GM19467 (cell line): ENCODE results near the gene SAP30BP.

Experiments
- ATAC-seq: cut with Tn5 transposase; IDR thresholded peaks from one replicate; pipeline ENCODE4 v1.9.1; 2021; ENCODE audit warnings: mild to moderate bottlenecking, moderate library complexity; ENCODE audit not compliant: unreplicated experiment

Gene SAP30BP

DNA sequence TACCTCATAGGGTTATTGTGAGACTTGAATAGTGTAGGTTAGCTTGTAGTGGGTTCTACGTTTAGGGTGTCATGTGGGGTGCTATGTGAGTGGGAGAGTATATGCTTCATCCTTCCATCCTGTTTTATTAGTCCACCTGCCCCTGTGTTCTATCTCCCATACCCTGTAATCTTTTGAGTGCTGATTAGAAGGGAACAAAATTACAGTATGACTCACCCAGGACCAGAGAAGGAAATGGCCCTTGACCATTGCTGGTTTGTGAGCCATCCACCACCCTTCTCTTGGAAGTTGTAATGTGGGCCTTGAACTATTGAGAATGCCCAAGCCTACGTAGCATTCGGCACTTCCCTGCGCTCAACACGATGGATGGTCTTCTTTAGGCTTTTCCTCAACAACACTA lies 17.1 kb downstream of the SAP30BP start:
- ATAC-seq: no peak

DNA sequence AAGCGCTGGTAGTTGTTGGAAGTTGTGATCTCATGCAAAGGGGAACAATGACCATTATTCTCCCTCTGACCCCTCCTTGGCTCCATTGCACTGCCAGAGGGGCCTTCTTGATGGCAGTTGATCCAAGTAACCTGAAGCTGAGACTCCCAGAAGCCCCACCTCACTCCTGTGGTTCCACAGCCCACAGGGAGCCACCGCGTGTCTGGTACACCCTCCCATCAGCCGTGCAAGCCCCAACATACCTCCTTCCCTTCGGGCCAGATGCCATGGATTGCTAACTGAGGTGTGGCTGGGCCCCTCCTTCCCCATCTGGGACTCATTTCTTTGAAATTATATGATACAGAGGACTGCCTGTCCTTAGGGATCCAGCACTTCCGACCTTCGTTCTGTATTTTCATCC lies 17.8 kb downstream of the SAP30BP start:
- ATAC-seq: no peak

DNA sequence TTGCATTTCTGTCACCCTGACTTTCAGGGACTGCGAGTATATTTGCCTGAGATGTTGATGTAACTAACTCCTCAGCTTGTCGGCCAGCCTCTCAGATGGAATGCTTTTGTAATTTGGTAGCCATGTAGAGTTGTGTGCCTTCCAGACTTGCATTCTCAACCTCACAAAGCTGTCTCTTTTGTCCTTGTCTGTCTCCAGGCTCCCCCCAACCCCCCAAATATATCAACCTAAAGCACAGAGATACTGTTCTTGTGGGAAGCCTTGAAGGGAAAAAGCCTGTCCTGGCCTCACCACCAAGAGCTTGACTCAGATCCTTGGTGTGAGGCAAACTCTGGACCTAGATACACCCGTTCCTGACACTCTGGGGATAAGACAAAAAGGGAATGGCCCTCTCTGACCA lies 18.4 kb downstream of the SAP30BP start:
- ATAC-seq: no peak

DNA sequence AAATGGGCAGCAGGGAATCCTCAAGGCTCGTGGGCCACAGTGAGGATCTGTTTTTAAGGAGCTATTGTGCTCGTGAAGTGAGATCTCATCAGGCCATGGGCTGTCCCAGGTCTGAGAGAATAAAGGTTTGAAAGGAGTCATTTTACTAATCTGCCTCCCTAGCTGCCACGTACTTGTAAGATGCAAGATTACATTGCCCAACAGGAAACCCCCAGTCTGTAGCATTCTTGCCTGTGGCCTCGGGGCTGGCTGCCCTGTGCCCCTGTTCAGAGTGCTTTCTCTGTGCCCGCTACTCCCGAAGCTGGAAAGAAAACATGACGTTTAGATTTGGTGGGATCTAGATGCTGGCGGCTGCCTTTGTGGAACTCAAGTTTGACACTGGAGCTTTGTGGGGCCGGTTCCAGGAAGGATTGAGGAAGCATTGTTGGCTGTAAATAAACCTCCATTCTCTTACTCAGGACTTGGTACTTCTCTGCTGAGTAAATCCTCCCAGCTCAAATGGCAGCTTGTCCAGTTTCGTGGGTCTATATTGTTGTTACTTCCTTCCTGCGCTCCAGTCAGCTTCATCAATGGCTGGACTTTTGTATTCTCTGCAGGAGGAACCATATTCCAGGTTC lies 21.2 kb downstream of the SAP30BP start:
- no peak for ATAC-seq

DNA sequence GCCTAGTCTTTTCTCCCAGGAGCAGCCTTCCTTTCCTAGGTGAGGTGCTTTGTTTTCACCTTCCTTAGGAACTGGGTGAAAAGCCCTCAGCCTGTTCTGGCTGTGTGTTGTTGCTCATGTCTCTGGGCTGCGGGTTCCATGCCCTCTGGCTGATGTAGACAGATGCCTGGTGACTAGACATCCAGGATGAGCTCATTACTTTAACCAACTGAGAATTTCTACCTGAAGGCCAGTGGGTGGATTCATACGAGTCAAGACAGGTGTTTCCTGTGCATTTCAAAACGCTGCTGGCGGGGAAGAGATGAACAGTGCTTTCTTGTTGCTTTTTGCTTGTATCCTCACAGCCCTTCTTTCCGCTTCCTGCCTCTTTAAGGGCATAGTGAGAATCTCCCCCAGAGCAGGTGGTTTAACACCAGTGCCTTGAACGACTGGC lies 22.3 kb downstream of the SAP30BP start:
- ATAC-seq: no peak

DNA sequence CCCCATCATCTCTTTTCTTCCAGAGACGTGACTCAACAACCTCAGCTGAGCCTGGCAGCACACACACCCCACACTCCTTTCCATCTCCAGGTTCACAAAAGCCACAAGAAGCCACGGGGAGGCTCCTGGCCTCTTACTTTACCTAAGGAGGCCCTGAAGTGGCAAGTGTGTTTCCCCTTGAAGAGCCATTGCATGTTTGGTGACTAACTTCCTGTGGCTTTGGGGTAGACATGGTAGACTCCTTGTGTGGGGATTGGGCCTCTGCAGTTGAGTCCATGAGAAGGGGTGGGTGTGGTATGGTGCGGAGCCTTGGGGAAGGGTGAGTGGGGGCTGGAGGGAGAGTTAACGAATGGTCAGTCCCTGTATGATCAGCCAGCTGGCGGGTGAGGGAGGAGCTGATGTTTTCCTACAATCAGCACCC lies 24.2 kb downstream of the SAP30BP start:
- ATAC-seq: no peak

DNA sequence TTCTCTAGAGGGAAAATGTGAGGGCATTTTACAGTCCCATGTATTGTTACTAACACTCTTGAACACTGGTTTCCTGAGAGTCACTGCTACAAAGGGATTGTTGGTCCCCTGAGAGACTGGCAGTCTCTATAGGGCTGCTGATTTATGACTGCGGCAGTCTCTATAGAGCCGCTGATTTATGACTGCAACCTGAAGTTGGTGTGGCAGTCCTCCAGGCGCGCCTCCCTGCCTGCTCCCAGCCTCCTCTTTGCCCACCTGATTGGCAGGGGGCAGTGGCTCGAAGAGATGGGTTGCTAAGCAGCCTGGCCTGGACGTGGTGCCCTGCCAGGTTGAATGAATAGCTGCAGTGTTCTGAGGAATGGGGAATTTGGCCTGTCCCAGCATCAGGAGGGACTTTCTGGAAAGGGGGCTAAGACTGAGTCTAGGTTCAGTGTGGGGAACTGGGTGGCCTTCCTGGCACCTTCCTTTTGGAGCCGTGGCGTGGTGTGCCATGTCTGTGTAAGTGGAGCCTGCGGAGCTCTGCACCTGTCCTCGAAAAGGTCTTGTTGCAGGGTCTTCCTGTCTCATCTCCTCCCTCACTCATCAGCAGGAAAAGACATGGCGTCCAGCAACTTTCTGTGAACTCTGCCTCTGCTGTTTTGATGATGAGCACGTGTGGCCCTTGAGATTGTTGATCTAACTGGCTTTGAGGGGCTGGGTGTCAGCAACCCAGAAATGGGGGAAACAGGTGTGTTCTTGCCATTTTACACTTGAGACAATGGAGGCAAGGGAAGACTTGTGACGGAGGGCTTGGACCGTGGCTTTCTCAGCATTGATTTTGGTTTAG lies 24.9 kb downstream of the SAP30BP start:
- ATAC-seq: no peak

DNA sequence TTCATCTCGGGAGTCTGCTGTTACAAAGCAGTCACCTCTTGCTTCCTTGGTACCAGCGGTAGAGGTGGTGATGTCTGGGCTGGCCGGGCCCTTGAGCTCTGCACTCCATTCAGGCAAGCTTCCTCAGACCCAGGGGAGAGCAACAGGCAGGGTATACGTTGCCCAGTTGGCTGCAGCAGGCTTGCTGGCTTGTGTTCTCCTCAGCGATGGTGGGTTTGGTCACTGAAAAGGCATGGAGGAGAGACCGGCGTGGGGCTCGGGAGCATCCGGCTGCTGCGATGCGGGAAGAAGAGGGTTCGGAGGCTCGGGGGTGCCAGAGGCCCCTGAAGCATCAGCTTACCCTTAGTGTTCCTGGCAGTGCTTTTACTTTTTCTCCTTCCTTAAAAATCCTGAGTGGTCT lies 25.8 kb downstream of the SAP30BP start:
- no peak for ATAC-seq

DNA sequence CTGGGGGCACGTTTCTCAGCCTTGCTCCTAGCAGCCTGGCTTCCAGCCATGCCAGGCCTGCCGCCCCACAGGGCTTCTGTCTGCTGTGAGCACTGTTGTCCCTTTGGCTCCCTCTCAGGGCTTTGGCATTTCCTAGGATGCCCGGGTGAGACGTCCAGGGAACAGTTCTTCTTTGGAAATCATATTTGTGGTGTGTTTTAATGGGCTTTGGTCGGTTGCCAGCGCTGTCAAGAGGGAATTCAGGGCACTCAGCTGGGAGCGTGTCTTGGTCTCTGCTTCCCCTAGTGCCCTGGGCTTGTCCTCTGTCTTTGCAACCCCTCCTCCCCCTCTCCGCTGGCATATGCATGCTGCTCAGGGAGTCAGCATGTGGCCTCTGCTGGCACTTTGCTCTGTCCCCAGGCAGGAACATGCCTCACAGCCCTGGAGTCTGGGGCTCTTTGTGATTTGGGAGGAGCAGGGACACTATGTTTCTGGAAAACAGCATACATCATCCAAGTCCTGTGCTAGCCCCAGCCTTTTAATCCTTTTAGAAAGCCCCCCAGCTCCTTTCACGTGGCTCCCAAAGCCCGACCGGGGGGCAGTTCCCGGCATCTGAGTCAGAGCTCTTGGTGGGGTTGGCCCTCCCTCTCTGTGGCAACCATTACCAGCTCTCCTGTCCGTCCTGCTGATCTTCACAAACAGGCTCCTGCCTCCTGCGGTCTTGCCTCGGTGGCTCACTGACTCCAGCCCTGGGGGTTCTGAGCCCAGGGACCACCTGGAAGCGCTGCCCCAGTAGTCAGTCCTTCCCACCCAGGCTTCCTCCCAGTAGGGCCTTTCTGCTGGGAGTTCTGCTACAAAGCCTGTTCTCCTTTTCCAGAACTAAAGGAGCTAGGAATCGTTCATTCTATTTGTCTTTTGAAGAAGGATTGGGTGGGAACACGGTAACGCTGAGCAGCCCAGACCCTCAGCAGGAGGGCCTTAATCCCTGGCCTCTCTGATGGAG lies 26.7 kb downstream of the SAP30BP start:
- no peak for ATAC-seq

DNA sequence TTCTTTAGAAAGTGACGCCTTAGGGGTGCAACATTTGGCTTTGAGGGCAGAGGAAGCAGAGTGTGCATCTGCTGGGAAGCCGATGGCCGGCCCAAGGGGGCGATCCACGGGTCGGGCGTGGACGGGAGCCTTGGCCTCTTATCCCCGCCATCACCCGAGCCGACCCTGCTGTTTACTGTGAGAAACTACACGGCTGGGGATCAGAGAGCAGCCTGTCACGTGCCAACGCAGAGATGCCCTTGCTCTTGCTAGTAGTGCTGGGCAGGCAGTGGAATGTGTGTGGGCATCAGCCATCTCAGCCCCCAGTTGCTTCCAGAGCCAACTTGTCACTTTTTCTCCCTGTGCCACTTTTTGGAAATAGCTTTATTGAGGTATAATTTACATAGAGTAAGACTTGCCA lies 27.4 kb downstream of the SAP30BP start:
- ATAC-seq: no peak

DNA sequence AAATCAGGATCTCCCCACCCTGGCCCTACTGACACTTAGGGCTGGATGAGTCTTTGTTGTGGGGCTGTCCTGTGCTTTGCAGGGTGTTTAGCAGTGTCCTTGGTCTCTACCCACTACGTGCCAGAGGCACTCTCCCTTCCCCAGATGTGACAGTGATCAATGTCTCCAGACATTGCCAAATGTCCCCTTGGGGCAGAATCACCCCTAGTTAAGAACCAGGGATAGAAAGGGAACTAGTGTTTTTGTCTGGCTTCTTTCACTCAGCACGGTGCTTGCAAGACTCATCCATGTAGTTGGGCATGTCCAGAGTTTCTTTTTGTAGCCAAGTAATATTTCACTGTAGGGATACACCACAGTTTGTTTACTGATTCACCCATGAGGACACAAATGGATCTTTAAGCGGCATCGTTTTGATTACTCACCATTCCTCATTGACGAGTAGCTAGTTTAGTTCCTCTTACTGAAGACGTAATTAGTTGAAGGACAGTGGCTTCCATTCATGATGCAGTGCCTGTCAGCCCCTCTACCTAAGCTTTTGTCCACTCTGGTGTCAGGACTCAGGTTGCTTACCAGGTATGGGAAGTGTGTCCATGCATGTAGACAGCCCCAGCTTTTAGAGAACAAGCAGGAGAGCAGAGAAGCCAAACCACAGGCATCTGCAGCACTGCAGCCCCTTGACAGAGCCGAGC lies 28.1 kb downstream of the SAP30BP start:
- ATAC-seq: no peak

DNA sequence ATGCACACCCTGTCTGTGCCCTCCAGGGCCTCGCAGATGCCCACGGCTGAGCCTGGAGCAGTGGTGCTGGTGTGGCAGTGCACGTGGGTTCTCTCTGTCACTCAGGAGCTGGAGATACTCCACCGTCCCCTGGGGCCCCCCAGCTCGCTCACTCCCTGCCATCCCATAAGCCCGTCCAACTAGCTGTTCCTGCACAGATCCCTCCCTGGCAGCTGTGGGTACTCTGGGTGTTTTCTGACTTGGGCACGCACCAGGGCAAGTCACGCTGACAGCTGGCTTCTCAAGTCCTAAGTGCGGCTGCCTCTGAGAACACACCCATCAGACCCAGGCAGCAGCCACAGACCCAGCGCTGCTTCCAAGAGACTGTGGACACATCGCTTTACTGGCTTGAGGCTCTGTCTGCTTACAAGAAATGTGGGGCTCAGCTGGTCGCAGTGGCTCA lies 28.7 kb downstream of the SAP30BP start:
- no peak for ATAC-seq

DNA sequence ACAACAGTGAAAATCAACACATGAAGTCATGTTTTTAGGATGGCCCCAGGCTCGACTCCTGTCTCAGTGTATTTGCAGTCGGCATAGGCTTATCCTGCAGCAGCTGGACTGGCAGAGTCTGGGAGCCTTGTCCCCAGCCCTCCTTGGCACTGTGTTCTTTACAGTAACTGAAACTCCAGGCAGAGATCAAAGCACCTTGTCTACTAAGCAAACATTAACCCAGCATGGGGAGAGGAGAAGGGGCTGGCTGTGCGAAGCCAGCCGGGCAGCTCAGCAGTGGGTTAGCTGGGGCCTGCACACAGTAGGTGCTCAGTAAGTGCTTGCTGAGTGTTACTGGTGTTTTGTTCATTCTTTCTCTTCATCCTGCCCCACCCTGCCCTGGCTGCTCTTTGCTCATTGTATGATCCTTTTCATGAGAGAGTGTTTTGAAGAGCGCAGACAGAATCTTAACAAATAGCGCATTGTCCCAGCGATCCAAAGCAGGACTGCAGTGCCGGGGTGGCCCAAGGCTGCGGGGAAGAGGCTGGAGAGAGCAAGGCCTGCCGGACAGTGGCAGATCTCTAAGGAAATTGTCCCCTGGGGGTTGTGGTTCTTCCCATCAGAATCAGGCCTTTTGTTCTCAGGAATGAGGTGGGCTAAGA lies 30.6 kb downstream of the SAP30BP start:
- ATAC-seq: no peak

DNA sequence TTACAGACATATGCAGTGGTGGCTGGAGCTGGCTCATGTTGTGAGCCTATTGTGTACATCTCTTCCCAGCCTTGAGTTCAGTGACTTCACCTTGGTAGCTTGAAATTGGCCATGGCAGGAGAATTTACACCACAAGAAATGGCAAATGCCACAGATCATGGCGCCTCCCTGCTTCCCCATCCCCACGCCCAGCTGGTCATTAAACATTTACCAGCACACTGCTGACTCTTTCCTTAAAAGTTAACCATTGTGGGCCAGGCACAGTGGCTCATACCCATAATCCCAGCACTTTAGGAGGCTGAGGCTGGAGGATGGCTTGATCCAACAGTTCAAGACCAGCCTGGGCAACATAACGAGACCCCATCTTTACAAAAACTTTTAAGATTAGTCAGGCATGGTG lies 31.5 kb downstream of the SAP30BP start:
- no peak for ATAC-seq

DNA sequence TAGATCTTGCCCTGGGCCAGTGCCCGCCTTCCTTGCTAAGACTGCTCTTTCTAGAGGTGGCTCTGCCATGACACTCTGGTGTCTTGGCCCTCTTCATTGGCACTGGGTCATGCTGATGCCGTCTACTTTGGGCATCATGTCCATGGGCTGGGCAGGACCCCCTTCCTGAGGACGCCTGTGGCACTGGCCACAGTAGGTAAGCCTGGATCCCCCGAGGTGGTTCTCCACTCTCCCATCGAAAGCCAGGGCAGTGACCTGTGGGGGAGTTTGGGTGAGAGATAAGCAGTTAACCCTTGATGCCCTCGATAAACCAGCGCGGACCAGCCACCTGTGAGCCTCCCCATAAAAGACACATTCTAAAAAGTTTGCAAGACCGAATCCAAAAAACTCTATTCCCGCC lies 34.1 kb downstream of the SAP30BP start:
- ATAC-seq: no peak

DNA sequence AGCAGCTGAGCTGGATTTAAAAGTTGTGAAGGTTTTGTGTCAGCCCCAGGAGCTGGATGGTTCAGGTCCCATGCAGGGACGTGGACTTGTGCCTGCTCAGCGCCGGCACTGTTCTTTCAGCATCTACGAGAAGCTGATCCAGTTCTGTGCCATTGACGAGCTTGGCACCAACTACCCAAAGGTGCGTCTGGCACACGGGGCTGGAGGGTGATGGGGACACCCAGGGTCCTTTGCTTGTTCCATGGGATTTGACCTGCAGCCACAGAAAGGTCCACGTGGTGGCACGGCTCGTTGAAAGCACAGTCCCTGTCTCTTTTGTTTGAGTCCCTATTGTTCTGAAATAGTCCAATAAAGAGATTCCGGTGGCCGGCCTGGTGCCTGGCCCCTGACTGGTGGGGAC lies 36.1 kb downstream of the SAP30BP start:
- ATAC-seq: no peak

DNA sequence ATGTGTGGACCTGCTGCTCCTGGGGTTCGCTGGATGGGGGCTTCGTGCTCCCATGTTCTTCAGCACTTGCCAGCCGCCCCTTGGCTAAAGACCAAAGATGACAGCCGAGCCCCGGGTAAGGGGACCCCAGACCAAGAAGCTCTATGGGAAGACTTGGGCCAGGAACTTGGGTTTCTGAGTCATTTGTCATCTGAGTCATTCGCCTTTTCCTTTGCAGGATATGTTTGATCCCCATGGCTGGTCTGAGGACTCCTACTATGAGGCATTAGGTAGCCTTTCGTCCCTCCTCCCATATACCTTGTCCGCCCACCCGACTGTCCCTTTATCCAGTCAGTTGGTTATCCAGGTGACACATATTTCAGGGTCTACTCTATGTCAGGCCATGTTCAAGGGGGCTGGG lies 36.5 kb downstream of the SAP30BP start:
- ATAC-seq: no peak

DNA sequence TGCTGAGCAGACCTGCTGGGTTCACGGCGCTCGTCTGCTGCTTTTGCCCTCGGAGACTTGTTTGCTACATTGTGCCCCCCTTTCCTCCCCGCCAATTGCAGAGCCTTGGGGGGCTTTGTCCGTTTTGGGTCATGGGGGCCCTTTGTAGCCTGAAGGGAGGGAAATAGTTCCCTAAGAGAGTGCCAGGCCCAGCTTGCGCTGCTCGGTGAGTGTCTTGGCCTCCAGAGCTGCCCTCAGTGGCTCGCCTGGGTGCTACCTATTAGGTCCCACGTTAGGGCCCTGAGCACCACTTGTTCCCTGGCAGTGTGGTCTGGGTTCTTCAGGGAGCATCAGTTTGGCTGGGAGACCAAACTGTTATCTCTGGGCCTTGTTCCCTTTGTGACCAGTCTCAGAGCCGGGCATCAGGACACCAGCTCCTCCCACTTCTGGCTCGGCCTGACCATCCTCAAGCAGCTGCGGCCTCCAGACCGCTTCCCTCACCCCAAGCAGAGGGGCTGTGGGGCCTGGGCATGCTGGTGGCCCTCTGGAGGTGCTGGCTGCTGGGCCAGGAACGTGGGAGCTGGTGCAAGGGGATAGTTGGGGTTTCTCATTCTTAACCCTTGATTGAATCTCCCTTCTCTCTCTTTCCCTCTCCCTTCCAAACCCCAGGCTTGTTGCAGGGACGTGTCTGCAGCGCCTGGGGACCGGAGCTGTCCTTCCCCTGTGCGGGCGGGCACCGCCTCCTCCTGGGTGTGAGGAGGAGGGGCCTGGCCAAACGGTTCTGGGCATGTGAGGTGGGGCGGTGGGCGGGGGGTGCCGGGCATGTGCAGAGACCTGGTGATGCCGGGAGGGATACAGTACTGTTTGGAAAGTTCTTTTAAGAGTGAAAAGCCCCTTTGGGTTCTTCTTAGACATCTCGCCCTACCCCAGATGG lies 38.1 kb downstream of the SAP30BP start:
- no peak for ATAC-seq

DNA sequence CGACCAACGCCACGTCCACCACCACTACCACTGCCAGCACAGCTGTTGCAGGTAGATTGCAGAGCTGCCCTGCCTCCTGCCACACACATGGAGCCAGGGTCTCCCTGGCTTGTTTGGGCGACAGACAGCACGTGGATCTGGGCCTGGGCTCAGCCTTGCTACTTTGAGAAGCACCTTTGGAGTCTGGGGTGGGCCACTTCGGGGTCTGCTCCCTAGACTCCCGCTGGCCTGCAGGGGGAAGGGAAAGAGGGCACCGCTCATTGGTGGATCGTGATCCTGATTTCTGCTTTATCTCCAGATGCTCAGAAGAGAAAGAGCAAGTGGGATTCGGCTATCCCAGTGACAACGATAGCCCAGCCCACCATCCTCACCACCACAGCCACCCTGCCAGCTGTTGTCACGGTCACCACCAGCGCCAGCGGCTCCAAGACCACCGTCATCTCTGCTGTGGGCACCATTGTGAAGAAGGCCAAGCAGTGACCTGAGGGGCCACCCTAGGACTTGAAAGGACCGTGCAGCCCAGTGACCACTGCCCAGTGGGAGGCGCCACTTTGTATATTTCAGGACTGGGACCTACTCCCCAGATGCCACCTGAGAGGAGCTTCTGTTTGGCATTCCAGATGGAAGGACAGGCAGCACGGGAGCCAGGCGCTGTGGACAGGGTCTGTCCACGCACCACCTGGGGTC lies 39.0 kb downstream of the SAP30BP start:
- ATAC-seq: no peak
